GM18526 (cell line): ENCODE measurements around the gene CTF1.

Experiments used
- POLR2A ChIP-seq: IDR thresholded peaks from 3 replicates; pipeline ENCODE4 v1.6.1; 2011; ENCODE audit not compliant: insufficient read length; ENCODE audit errors: extremely low read depth

The CTF1 gene

DNA sequence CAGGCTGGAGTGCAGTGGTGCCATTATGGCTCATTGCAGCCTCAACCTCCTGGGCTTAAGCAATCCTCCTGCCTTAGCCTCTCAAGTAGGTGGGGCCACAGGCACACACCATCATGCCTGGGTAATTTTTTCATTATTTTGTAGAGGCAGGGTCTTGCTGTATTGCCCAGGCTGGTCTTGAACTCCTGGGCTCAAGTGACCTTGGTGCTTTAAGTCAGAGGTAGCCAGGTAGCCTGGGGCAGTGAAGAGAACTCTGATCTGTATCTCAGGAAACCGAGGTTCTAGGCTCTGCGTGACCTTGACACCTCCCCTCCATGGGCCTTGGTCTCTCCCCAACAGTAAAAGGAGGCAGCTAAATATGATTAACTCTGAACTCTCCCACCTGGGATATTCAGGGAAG is 3.4 kb downstream of the CTF1 start:
- no peak for TF ChIP-seq POLR2A

DNA sequence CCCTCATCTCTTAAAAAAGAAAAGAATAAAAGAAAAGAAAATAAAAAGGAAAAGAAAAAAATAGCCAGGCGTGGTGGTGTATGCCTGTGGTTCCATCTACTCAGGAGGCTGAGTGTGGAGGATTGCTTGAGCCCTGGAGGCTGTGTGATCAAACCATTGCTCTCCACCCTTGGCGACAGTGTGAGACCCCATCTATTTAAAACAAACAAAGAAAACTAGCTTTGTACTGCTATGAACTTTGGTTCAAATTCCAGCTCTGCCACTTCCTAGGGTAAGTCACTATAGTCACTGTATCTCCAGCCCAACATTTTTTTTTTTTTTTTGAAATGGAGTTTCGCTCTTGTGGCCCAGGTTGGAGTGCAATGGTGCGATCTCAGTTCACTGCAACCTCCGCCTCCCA is 4.2 kb downstream of the CTF1 start:
- TF ChIP-seq POLR2A = no peak

- no peak for TF ChIP-seq POLR2A
Observed at GRCh38 chr16:30901201-30902028, 5.0 kb downstream of the CTF1 start.

- TF ChIP-seq POLR2A = peak; percentile 48
Observed at GRCh38 chr16:30902029-30902972, 5.9 kb downstream of the CTF1 start.

- no peak for TF ChIP-seq POLR2A
Observed at GRCh38 chr16:30903002-30903401, 6.6 kb downstream of the CTF1 start.

DNA sequence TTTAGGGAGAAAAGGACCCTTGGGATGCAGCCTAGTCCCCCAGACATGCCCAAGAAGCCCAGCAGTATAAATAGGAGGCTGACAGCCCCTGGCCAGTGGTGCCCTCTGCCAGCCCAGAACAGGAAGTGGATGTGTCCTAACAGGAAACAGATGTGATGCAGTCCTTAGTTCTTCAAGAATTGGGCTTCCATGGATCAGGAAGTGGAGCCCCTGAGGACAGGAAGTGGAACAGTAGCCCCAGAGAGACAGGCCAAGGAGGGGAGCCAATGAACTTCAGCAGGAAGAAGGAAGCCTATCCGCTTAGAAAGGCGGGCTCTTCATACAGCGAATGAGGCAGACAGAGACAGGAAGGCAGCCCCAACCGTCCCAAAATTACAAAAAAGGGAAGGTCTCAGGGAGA is 7.2 kb downstream of the CTF1 start:
- no peak for TF ChIP-seq POLR2A

- TF ChIP-seq POLR2A = no peak
Observed at GRCh38 chr16:30904114-30904780, 7.8 kb downstream of the CTF1 start.

GRCh38 chr16:30907064-30907463 is 10.7 kb downstream of the CTF1 start:
- TF ChIP-seq POLR2A = no peak

GRCh38 chr16:30910427-30911029 is 14.1 kb downstream of the CTF1 start:
- TF ChIP-seq POLR2A = no peak

DNA sequence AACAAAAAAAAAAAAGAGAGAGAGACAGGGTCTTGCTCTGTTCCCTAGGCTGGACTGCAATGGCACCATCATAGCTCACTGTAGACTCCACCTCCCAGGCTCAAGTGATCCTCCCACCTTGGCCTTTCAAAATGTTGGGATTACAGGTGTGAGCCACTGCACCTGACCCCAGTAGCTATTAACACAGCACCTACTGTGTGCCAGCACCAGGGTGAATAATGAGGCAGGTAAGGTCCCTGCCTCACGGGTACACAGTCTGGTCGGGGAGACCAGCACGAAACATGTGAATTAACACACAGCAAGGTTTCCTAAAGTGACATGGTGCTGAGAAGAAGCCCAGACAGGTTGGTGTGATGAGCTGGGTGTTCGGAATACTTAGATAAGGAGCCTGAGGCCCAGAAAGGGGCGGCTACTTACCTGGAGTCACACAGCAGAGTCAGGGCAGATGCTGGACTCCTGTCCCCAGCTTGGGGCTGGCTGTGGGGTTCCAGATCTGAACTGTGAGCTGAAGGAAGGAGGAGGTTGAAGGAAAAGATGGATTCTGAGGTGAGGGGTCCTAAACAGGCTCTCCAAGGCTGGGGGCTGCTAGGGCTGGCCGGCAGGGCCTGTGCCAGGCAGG is 16.5 kb downstream of the CTF1 start:
- no peak for TF ChIP-seq POLR2A

DNA sequence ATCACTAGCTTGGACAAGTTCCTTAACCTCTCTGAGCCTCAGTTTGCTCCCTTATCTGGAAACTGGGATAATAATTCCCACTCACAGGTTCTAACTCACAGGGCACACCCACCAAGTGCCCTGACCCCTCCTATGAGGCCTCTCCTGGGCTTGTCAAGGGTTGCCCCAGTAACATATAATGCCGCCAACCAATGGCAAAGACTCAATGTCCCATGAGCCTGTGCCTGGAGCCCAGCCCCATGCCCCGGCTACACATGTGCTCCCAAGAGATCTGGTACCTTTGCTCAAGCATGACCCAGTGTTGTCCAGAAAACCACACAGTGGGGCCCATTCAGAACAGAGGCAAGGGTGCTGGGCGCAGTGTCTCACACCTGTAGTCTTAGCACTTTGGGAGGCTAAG is 18.4 kb downstream of the CTF1 start:
- TF ChIP-seq POLR2A = no peak

DNA sequence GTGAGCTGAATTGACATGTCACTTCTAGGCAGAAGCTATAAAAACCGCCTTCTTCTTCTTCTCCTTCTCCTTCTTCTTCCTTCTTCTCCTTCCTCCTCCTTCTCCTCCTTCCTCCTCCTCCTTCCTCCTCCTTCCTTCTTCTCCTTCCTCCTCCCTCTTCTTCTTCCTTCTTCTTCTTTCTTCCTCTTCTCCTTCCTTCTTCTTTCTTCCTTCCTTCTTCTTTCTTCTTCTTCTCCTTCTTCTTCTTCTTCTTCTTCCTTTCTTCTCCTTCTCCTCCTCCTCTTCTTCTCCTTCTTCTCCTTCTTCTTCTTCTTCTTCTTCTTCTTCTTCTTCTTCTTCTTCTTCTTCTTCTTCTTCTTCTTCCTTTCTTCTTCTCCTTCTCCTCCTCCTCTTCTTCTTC is 22.2 kb downstream of the CTF1 start:
- TF ChIP-seq POLR2A = no peak

GRCh38 chr16:30920891-30921290 is 24.5 kb downstream of the CTF1 start:
- no peak for TF ChIP-seq POLR2A

GRCh38 chr16:30921459-30921747 is 25.0 kb downstream of the CTF1 start:
- no peak for TF ChIP-seq POLR2A
